Activated T-cell treated with anti-CD3 and anti-CD28 coated beads, Interleukin-2, amount 50 U/mL, for 72 hours (primary cell): ENCODE measurements around the gene DFFB. TPM values are rescaled to one million over a fixed set of nuclear protein-coding genes. Genes with fewer than 3 reads are reported as not detected.

Experiments used
- ATAC-seq, 2 donors: fragments of 150-1000 bp; cut with Tn5 transposase; replicated peaks in 1 of 2; 2 replicates each; pipeline ENCODE4 v1.10.0; 2021; ENCODE audit warnings: moderate library complexity in 2 of 2, mild to moderate bottlenecking in 1 of 2
- DNase-seq, 2 donors: peaks; one replicate each; pipeline ENCODE4 v3.0.0; 2021 to 2022; ENCODE audit warnings: mixed read lengths in 1 of 2
- H3K27ac Mint-ChIP-seq: one replicate; pipeline ENCODE4 v1.8.0; 2022; ENCODE audit warnings: mild to moderate bottlenecking, moderate library complexity, mixed read lengths
- H3K27me3 Mint-ChIP-seq: one replicate; pipeline ENCODE4 v1.8.0; 2022; ENCODE audit warnings: low read depth, mixed read lengths
- H3K36me3 Mint-ChIP-seq, 2 donors: one replicate each; pipeline ENCODE4 v1.8.0; 2022; ENCODE audit warnings: mixed read lengths in 2 of 2, mild to moderate bottlenecking in 1 of 2; ENCODE audit not compliant: insufficient read depth in 2 of 2
- H3K4me1 Mint-ChIP-seq: one replicate; pipeline ENCODE4 v1.8.0; 2022; ENCODE audit warnings: low read depth, mixed read lengths
- H3K4me3 Mint-ChIP-seq, 2 donors: one replicate each; pipeline ENCODE4 v1.8.0; 2022; ENCODE audit warnings: mild to moderate bottlenecking in 2 of 2, mixed read lengths in 2 of 2, moderate library complexity in 2 of 2
- H3K9me3 Mint-ChIP-seq, 2 donors: one replicate each; pipeline ENCODE4 v1.8.0; 2022; ENCODE audit warnings: mixed read lengths in 2 of 2
- total RNA-seq, 2 donors: library from RNA; stranded (reverse); gene quantifications; one replicate each; pipeline ENCODE4 v1.2.3, GENCODE V29; 2022

Gene DFFB
- total RNA-seq, 2 donors from 2014 or later, result 8.2 to 8.6 TPM

DNA sequence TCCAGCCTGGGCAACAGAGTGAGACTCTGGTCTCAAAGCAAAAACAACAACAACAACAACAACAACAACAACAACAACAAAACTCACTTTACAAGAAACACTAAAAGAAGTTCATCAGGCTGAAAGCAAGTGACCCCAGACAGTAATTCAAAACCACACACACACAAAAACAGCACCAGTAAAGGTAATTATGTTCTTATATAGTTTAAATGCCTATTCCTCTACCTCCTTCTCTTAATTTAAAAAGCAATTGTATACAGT lies 41.1 kb downstream of the DFFB start:
- no peak for ATAC-seq
- peak overlapping the region; percentile 22 to 94 for H3K4me3 Mint-ChIP-seq
- peaks cover 6 to 17% of the 10 kb centered on the region in 2 donors for H3K36me3 Mint-ChIP-seq
- DNase-seq, result no peak
- peaks cover 58% of the 10 kb centered on the region for H3K4me1 Mint-ChIP-seq
- H3K27ac Mint-ChIP-seq, result no peak overlapping the region
- no peaks in the 10 kb centered on the region for H3K27me3 Mint-ChIP-seq
- H3K9me3 Mint-ChIP-seq, result peaks cover 2 to 6% of the 10 kb centered on the region in 2 donors

DNA sequence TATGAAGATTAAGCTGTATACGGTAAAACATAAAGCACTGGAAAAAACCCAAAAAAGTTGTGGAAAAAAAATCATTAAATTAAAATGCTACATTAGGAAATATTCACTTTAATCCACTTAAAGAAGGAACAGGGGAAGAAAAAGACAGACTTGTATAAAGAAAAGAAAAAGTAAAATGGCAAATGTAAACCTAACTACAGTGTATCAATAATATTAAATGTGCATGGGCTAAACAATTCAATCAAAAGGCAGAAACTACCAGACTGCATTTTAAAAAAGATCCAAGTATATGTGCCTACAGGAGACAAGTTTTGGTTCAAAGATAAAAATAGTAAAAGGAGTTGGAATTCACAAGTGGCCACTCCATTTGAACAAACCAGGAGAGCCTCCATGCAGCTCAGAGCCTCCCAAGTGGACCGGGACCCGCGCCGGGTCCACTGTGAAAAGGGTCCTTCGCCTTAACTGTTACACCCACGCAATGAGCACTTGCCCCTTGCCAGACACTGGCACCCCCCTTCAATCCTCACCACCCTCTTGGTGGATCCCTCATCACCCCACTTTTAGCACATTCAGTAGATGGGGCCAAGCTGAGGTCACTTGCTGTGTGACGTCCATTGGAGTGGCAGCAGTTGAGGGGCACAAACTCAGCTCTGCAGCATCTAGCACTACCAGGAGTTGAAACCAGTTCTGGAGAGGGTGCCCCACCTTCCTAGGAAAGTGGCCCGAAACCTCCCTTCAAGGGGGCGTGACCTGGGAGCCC lies 41.9 kb downstream of the DFFB start:
- Mint-ChIP-seq H3K36me3 (peaks cover 6 to 17% of the 10 kb centered on the region in 2 donors), H3K4me3 (peak overlapping the region; percentile 94 to 97), H3K9me3 (peaks cover 2 to 6% of the 10 kb centered on the region in 2 donors), H3K27me3 (no peaks in the 10 kb centered on the region), H3K27ac (peak overlapping the region; percentile 98), H3K4me1 (peaks cover 63% of the 10 kb centered on the region)
- ATAC-seq (no peak), DNase-seq (no peak)

DNA sequence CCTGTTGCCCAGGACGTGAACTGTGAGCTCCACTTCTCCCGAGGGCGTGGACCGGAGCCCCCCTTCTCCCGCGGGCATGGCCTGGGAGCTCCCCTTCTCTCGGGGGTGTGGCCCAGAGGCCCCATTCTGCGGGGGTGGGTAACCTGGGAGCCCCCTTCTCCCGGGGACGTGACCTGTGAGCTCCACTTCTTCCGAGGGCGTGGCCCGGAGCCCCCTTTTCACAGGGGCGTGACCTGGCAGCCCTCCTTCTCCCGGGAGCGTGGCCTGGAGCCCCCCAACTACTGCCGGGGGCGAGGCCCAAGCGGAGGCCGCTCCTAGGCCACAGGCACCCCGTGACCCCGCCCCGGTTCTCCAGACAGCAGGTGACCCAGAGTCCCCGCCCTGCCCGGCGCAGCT lies 42.5 kb downstream of the DFFB start:
- Mint-ChIP-seq H3K4me1 (peaks cover 63% of the 10 kb centered on the region), H3K4me3 (peak overlapping the region; percentile 94 to 97), H3K9me3 (peaks cover 2 to 6% of the 10 kb centered on the region in 2 donors), H3K27ac (peak overlapping the region; percentile 97), H3K27me3 (no peaks in the 10 kb centered on the region), H3K36me3 (peaks cover 6 to 17% of the 10 kb centered on the region in 2 donors)
- no peak for DNase-seq
- ATAC-seq, result peak in 1 of 2 donors; percentile 0

DNA sequence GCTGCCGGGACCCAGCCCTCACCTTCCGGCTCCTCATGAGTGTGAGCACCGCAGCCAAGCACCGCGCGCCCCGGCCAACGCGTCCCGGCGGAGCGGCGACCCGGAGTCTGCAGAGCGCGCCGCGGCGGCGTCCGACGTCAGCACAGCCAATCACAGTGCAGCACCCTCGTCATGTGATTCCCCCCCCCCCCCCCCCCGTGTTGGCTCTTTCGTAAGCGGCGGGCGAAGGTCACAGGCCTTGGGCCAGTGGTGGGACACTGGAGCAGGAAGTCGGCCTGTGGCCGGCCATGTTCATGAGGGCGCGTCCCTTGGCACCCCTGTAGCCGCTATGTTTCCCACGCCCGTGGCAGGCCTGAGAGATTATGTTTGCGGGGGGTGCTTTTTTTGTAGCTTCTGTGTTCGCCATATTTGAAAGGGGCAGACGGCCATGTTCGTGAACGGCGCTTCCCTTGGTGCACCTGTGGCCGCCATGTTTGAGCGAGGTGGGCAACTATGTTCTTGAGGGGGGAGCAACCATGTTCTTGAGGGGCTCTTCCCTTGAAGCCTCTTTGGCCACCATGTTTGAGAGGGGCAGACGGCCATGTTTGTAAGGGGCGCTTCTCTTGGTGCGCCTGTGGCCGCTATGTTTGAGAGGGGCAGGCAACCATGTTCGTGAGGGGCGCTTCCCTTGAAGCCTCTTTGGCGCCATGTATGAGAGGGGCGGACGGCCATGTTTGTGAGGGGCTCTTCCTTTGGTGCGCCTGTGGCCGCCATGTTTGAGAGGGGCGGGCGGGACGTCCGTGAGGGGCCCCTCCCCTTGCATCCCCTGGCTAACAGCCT lies 43.1 kb downstream of the DFFB start, which contains the start of gene C1orf174:
Gene C1orf174, minus strand, starts transcription at position 123 of the 819 bp plus-strand sequence. Its CDS starts 86 bp downstream, at position 37.
- Mint-ChIP-seq H3K27ac (peak within 1 kb of the TSS; percentile 98), H3K27me3 (no peaks in the 10 kb centered on the region), H3K4me3 (peak within 1 kb of the TSS; percentile 94 to 97), H3K36me3 (peaks cover 6 to 17% of the 10 kb centered on the region in 2 donors), H3K9me3 (peaks cover 2 to 6% of the 10 kb centered on the region in 2 donors), H3K4me1 (peaks cover 63% of the 10 kb centered on the region)
- ATAC-seq (peak; percentile 77 to 78), DNase-seq (peak; percentile 89 to 94)

DNA sequence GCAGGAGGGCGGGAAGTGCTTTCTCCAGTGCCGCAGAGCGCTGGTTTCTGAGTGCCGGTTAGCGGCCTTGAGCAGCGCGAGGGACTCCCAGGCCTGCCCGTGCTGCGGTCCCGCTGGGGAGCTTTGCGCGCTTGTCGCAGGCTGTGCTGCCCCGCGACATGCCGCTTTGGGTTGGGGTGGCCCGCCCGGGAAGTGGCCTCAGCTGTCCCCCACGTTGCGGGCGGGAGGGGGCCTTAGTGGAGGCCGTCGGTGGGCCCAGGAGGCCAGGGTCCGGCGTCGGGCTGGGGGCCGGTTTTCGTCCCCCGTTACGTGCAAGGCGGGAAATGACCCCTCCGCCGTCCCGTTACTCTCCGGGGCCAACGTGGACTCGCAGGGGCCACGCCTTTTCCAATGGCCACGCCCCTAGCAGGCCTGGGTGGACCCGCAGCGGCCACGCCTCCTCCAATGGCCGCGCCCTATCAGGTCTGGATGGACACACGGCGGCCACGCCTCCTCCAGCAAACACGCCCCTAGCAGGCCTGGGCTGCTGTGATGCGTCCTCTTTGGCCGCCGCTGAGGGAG lies 43.8 kb downstream of the DFFB start:
- Mint-ChIP-seq H3K4me1 (peaks cover 62% of the 10 kb centered on the region), H3K36me3 (peaks cover 6 to 17% of the 10 kb centered on the region in 2 donors), H3K27me3 (no peaks in the 10 kb centered on the region), H3K9me3 (peaks cover 2 to 6% of the 10 kb centered on the region in 2 donors), H3K27ac (peak overlapping the region; percentile 97), H3K4me3 (peak overlapping the region; percentile 94 to 97)
- DNase-seq, result peak; percentile 95 to 97
- ATAC-seq, result peak; percentile 61 to 63

DNA sequence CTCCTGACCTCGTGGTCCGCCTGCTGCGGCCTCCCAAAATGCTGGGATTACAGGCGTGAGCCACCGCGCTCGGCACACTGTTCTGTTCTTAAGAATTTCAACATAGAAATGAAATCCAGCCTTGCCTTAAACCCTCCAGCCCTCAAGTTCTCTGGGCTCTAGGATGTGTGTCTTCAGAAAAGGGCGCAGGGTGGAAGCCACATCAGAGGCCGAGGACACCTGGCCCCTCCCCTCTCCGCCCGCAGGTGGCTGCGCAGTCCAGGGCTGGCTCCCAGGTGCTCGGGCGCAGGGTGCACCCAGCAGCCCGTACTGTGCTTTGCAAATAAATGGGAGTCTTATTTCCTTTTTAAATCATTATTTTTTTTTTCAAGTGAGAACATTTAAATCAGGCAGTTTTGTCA lies 44.8 kb downstream of the DFFB start:
- peak in 1 of 2 donors; percentile 26 for DNase-seq
- ATAC-seq, result no peak
- Mint-ChIP-seq H3K27me3 (no peaks in the 10 kb centered on the region), H3K4me1 (peaks cover 51% of the 10 kb centered on the region), H3K9me3 (peaks cover 2 to 6% of the 10 kb centered on the region in 2 donors), H3K36me3 (peaks cover 6 to 13% of the 10 kb centered on the region in 2 donors), H3K4me3 (peak overlapping the region; percentile 60 to 97), H3K27ac (peak overlapping the region; percentile 76)

DNA sequence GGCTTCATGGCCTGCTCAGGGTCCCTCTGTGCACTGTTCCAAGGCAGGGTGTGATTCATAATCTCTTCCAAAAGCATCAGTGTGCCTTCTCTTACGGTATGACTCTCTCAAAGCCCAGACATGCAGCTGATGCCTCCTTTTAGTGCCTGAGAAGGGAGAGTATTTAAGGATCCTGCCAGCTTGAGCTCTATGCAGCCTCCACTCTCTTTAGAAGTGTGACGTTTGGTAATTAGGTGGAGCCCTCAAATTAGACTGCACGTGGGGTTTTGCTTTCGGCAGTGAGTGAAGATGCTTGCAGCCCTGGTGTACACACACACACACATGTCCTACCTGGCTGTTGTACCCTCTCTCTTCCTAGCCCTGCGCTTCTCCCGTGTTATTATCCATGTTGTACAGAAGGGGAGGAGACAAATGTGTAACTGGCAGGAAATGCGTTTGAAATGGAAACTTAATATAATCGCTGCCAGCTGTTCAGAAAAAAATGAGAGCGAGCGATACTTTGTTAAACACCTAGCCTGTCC lies 45.4 kb downstream of the DFFB start:
- ATAC-seq, result no peak
- peaks cover 0 to 4% of the 10 kb centered on the region in 2 donors for H3K9me3 Mint-ChIP-seq
- H3K27ac Mint-ChIP-seq, result peak overlapping the region; percentile 66

DNA sequence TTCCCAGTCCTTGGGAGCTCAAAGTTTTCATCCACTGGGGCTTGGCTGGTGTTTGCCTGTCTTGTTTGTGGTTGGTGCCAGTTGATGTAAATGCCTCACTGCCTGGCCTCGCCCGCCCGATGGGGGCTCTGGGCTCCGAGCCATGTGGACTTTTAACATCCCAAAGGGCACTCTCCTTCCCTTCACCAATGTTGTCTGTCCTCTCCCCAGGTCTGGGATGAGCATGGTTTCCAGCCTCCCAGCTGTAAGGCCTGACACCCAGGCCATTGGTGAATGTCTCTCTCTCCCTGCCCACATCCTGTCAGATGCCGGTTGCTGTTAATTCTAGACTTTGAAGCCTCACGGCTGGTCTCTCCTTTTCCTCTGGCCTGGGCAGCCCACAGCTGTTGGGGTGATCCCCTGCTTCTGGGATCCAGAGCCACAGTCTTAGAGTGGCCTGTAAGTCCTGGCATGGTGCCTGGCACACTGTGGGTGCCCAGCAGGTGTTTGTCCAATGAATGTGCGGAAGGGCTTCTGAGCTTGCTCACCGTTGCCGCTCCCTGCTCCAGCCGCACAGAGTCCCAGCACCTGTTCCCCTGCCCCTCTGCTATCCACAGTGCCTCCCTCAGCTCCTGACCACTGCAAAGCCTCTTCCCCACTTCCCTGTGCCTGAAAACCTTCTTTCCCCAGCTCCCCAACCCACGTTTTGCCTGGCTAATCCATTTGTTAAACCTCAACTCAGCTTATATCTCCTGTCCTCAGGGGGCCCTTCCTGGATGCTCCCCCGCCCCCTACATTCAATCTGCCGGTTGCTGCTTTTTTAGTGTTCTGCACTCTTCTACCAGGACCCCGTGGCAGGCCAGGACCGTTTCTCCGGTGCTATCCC lies 46.1 kb downstream of the DFFB start:
- H3K9me3 Mint-ChIP-seq, result no peaks in the 10 kb centered on the region
- H3K27ac Mint-ChIP-seq, result peak overlapping the region; percentile 17
- peaks cover 38% of the 10 kb centered on the region for H3K4me1 Mint-ChIP-seq
- DNase-seq (peak in 1 of 2 donors; percentile 28), ATAC-seq (no peak)
- peaks cover 0 to 4% of the 10 kb centered on the region in 2 donors for H3K36me3 Mint-ChIP-seq
- H3K27me3 Mint-ChIP-seq, result no peaks in the 10 kb centered on the region
- H3K4me3 Mint-ChIP-seq, result peak overlapping the region; percentile 60 to 97

More for the DNA sequence above, 45.4 kb downstream of the DFFB start:
- Mint-ChIP-seq H3K4me3 (peak overlapping the region; percentile 60 to 97), H3K27me3 (no peaks in the 10 kb centered on the region), H3K4me1 (peaks cover 46% of the 10 kb centered on the region), H3K36me3 (peaks cover 3 to 10% of the 10 kb centered on the region in 2 donors)
- peak in 1 of 2 donors; percentile 29 for DNase-seq

DNA sequence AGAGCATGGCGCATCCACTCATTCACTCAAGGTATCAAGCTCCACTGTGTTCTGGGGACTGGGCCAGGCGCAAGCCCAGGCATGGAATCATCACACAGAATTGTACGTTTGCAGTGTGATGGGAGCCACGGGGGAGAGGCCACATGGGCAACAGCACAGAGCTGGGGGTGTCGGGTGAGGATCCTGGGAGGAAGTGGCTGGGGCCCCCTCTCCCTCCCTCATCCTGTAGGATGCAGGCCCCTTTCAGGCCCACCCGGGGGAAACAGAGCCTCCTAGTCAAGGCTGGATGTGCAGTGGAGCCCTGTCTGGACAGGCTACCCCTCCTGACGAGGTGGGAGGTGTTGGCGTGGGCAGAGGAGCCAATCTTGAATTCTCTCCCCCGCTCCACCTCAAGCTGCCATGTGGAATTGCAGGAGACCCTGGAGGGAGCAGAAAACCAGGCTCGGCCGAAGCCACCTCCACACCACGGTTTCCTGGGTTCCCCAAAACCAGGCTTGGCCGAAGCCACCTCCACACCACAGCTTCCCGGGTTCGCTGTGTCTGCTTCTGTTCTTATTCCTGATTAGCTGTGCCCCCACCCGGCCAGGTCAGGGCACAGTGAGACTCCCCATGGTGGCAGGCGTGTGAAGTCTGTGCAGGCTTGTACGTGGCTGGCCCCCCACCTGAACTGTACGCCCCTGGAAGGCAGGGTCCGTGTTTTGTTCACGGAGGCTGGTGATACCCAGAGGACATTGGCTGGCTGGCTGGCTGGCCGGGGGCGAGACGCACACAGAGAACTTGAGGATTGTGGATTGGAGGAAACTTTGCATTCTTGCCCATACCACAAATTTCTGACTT lies 46.9 kb downstream of the DFFB start:
- H3K36me3 Mint-ChIP-seq, result no peaks in the 10 kb centered on the region
- H3K4me3 Mint-ChIP-seq, result peak overlapping the region; percentile 60 to 97
- DNase-seq, result no peak
- no peaks in the 10 kb centered on the region for H3K9me3 Mint-ChIP-seq
- ATAC-seq, result no peak
- H3K27ac Mint-ChIP-seq, result no peak overlapping the region
- no peaks in the 10 kb centered on the region for H3K27me3 Mint-ChIP-seq
- peaks cover 30% of the 10 kb centered on the region for H3K4me1 Mint-ChIP-seq

DNA sequence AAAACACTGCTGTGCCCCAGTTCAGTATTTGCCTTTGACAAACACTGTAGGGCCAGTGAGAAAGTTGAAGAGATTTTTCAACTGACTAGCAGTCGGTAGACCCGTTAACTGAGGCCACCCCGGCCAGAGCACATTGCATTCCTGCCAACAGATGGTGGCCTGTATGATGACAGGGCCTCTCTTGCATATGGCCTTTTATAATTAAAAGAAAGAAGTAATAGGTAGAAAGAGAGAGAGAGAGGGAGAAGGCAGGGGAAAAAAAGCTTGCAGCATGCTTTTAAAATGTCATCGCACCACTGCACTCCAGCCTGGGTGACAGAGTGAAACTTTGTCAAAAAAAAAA lies 47.5 kb downstream of the DFFB start:
- H3K36me3 Mint-ChIP-seq, result no peaks in the 10 kb centered on the region
- H3K9me3 Mint-ChIP-seq, result no peaks in the 10 kb centered on the region
- H3K27me3 Mint-ChIP-seq, result no peaks in the 10 kb centered on the region
- H3K4me1 Mint-ChIP-seq, result peaks cover 28% of the 10 kb centered on the region
- DNase-seq, result no peak
- ATAC-seq, result no peak
- no peak overlapping the region for H3K27ac Mint-ChIP-seq
- no peak overlapping the region for H3K4me3 Mint-ChIP-seq

DNA sequence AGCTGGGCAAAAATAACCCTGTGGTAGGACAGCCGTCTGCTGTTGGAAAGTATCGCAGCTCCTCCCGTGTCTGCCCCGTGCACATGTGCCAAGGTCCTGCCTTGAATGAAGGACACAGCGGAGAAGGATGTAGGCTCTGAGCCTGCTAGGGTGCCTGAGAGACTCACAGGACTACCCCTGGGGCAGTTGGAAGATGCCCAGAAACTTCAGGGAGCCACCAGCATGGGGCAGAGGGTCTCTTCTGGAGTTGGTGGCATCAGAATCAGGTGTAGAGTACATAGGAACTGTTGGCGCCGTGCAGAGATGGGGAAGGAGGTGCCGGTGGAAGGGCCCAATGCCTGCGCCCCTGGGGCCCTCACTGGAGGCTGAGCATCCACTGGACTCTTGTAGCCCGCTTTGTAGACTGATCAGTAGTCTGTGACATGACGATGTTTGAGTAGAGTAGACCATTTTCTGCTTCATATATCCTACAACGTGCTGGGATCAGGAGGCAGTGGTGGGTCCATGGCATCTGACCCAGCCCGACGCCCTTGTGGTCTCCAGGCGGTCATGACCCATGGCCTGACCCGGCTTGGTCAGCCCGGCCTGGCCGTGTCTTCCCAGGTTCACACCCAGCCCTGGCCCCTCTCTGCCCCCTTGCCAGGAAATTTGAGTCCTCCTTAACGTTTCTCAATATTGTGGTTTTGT lies 48.1 kb downstream of the DFFB start:
- no peaks in the 10 kb centered on the region for H3K27me3 Mint-ChIP-seq
- H3K9me3 Mint-ChIP-seq, result no peaks in the 10 kb centered on the region
- no peak for ATAC-seq
- peaks cover 28% of the 10 kb centered on the region for H3K4me1 Mint-ChIP-seq
- DNase-seq, result no peak
- H3K36me3 Mint-ChIP-seq, result no peaks in the 10 kb centered on the region
- no peak overlapping the region for H3K27ac Mint-ChIP-seq
- H3K4me3 Mint-ChIP-seq, result no peak overlapping the region
